GM13976 (cell line): ENCODE results near the gene STK25.
"Not testable (repeated sequence)": the region's sequence is repeated elsewhere in the genome, so short reads cannot be mapped to it uniquely, and the experiment has no call there.

Experiments
- DNase-seq: peaks from one replicate; pipeline ENCODE4 v3.0.0; 2012; ENCODE audit warnings: low spot score
- in situ Hi-C: fragments of 300-500 bp; cut with MboI; formaldehyde crosslinking; loops from one replicate; pipeline ENCODE4 v1.12.0; 2022; ENCODE audit warnings: low sequenced_read_pairs, mixed read lengths, inconsistent platforms; ENCODE audit not compliant: unreplicated experiment
- TF ChIP-seq, protein P1 (sequence below): IDR thresholded peaks from 2 replicates; pipeline ENCODE4 v1.5.1; 2012; ENCODE audit warnings: borderline replicate concordance, mild to moderate bottlenecking; ENCODE audit not compliant: insufficient read depth; ENCODE audit errors: extremely low read depth, missing control alignments, control extremely low read depth

The STK25 gene

DNA sequence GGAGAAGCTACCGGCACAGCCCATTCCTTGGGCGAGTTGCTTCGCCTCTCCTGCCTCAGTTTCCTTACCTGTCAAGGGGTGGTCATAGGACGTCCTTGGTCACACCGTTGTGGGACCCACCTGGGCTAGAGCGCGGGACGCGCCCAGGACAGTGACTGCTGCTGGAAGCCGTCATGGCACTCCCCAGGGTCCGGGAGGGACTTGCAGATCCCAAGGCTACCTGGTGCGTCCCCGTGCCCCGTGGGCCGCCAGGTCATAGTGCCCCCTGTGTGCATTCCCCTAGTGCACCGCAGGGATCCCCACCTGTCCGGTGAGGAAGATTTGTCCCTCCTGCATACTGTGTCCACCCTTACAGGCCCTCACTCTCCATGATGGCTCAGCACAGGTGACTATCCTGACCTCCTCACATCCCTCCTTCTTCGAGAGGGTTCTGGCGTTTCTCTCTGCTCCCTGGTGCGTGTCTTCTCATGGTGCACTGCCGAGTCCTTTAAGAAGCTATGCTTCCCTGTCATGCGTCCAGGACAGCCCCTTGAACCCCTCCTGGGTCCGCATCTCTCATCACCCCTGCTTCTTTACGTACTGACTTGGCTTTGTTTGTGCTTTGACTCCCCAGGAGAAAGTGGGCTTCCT, 886 bp upstream of the STK25 start:
- in situ Hi-C loops: no loop called here
- DNase-seq: no peak
- TF ChIP-seq, protein P1, sequence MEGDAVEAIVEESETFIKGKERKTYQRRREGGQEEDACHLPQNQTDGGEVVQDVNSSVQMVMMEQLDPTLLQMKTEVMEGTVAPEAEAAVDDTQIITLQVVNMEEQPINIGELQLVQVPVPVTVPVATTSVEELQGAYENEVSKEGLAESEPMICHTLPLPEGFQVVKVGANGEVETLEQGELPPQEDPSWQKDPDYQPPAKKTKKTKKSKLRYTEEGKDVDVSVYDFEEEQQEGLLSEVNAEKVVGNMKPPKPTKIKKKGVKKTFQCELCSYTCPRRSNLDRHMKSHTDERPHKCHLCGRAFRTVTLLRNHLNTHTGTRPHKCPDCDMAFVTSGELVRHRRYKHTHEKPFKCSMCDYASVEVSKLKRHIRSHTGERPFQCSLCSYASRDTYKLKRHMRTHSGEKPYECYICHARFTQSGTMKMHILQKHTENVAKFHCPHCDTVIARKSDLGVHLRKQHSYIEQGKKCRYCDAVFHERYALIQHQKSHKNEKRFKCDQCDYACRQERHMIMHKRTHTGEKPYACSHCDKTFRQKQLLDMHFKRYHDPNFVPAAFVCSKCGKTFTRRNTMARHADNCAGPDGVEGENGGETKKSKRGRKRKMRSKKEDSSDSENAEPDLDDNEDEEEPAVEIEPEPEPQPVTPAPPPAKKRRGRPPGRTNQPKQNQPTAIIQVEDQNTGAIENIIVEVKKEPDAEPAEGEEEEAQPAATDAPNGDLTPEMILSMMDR: no peak

DNA sequence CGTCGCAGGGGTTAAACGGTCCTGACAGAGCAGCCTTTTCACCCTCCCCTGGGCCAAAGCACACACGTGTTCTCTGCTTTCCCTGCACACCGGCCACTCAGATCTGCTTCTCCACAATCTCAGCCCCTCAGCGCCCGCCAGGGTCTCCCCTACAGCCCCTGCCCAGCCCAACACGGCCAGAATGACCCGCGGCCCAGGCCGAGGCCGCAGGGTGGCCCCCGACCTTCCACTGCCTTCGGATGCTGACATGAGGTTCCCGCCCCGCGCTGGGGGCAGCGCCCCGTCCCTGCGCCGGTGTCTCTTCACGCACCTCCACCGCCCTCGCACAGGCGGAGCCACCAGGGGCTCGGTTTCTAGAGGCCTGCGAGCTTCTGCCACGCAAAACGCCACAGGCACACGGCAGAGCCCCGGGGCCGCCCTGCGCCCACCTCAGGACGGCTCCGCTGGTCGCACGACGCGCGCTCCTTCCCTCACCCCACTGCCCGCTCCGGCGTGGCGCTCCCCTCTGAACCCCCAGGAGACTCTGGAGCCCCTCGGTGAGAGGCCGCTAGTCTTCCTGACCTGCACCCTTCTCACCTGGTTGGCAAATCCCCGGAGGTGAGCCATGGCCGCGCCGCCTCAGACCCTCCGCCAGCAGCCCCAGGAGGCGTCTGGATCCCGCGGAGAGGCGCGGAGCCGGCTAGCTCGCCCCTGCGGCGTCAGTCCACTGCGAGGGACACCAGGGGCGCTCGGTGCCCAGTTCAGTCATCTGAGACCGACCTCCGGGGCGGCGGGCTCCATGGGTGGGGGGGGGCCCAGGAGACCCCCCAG, 749 bp downstream of the STK25 start:
- TF ChIP-seq, protein P1: peak; percentile 12
- in situ Hi-C loops: no loop called here
- DNase-seq: peak; percentile 63

DNA sequence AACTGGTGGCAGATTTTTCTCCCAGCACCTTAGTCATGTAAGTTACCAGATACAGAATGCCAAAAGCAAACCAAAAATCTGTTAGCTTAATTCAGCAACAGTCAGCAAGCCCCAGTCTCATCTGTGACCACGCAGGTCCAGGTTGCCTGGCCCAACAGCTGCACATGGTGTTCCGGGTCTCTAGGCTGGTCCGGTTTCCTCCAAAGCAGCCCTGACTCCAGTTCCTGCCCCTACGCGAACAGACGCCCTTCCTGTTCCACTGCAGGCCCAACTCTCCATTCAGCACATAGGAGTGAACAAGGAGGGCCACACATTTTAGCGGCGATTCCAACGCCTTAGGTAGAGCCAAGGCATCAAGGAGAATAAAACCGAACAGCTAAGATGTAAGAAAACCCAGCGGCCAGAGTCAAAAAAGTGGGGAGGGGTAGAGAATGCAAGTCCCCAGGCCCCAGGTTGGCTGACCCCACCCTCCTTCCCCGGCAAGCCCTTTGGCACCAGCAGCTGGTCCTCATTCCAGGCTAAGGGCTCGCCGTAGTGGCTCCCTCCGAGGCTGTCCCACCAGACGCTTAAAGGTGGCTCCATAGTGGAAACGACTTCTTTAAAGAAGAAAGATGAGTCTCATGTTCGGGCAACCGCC, 1.5 kb downstream of the STK25 start:
- TF ChIP-seq, protein P1: no peak
- no peak for DNase-seq

DNA sequence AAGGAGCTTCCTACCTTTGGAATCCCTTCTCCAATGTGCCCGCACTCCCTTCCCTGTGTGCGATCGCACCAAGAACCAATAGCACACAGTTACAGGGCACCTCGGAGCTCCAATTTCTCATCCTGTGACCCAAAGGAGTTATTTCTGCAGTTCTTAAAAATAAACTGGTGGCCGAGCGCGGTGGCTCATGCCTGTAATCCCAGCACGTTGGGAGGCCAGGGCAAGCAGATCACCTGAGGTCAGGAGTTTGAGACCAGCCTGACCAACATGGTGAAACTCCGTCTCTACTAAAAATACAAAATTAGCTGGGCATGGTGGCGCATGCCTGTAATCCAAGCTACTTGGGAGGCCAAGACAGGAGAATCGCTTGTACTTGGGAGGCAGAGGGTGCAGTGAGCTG, 2.1 kb downstream of the STK25 start:
- DNase-seq, in situ Hi-C loops: not testable (repeated sequence)

More for the DNA sequence above, 1.5 kb downstream of the STK25 start:
- in situ Hi-C loops: no loop called here

DNA sequence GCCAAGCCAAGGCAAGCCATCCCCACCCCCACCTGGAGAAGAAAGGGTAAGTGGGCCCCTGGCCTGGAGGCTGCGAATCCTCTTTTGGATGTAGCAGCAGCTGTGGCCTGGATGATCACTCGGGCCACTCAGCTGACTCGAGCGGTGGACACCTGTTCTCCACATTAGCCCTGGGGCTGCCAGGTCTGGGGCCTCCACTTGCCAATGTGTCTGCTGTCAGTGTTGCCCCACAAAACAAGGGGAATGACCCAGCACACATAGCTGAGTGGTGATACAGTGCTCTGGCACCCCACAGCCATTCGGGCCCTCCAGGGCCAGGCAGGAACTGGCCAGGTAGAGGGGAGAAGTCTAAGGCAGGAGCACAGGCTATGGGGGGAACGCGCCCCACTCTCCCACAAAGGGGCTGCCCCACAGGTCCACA, 2.6 kb downstream of the STK25 start:
- in situ Hi-C loops: no loop called here
- DNase-seq: no peak
- TF ChIP-seq, protein P1: no peak

DNA sequence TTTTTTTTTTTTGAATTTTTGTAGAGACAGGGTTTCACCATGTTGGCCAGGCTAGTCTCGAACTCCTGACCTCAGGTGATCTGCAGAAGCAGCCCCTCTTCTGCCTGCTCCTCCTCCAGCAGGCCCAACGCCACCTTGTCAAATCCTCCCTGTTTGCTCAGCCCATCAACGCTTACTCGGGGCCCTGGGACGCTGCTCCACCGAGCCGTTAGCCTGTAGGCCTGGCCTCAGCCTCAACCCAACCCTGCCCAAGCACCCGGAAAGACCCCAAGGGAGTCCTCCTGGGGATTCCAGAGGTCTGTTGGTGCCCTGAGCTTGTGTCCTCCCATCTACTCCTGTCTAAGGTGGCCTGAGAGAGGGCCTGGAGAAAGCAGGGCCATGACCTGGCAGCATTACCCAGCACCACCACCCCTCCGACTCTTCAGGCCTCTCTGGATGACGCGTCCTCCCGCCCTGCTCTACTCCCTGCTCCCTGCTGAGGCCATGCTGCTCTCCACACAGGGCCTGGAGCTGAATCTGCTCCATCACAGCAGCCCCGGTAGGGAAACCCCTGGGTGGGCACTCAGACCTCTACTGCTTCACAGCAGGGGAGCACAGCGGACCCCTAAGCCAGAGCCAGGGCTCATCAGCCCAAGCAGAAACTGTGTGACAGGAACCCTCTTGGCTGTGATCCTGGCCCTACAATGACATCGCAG, 3.2 kb downstream of the STK25 start:
- in situ Hi-C loops: no loop called here

More for the DNA sequence above, 3.2 kb downstream of the STK25 start:
- no peak for DNase-seq
- TF ChIP-seq, protein P1: no peak
